ENCODE results near the gene CRYBA4.

The CRYBA4 gene

DNA sequence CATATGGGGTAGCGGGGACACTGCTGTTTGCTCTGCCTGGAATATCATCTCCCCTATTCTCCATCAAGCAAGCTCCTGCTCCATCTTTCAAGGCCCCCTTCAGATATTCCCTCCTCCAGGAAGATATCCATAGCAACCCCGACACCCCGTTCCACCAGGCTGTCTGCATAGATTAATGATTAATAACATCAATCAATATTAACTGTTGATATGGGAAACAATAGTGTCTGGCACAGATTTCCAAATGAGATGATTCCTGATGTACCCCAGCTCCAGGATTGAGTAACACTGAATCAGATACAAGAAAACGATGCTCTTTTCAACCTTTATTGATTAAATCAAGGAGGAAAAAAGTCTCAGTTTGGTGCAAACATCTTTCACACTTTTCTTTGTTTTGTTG is 24.3 kb upstream of the CRYBA4 start:
- H4K8ac ChIP-seq (ENCODE audit: low read length) = no peak overlapping the region
- H3K9me3 ChIP-seq (ENCODE audit: control insufficient read depth, low read length) = no peaks in the 10 kb centered on the region
- no peak overlapping the region for H3K4me3 ChIP-seq (ENCODE audit: insufficient read depth in 1 of 2, low read depth in 1 of 2, low read length in 2 of 2)
- H3K9ac ChIP-seq (ENCODE audit: low read length) = no peak overlapping the region
- no peak overlapping the region for H2BK120ac ChIP-seq (ENCODE audit: low read depth, low read length)
- no peak overlapping the region for H2BK15ac ChIP-seq (ENCODE audit: low read depth, poor library complexity, severe bottlenecking)
- no peak overlapping the region for H2AFZ ChIP-seq (ENCODE audit: low read depth, low read length)
- no peak for DNase-seq
- WGBS = 100% methylated on average over 1 of the region's 4 CpGs
- H2BK5ac ChIP-seq (ENCODE audit: low read depth, low read length, poor library complexity, severe bottlenecking) = no peak overlapping the region
- no peaks in the 10 kb centered on the region for H3K36me3 ChIP-seq (ENCODE audit: control insufficient read depth in 1 of 2, insufficient read depth in 2 of 2, low read depth in 1 of 2, low read length in 2 of 2)
- no peak overlapping the region for H3K18ac ChIP-seq (ENCODE audit: low read depth in 1 of 2, low read length in 2 of 2)
- H3K27ac ChIP-seq (ENCODE audit: low read length, poor library complexity, severe bottlenecking) = no peak overlapping the region
- H3K14ac ChIP-seq (ENCODE audit: low read length in 2 of 2) = no peak overlapping the region
- no peak overlapping the region for H4K91ac ChIP-seq (ENCODE audit: low read length)
- H3K23ac ChIP-seq (ENCODE audit: low read length in 2 of 2) = no peak overlapping the region
- H3K4me2 ChIP-seq (ENCODE audit: low read length, poor library complexity, severe bottlenecking) = no peak overlapping the region
- H3K27me3 ChIP-seq (ENCODE audit: control insufficient read depth in 1 of 2, insufficient read depth in 1 of 2, low read length in 2 of 2) = peaks cover 16 to 80% of the 10 kb centered on the region in 2 experiments
- no peak overlapping the region for H2AK5ac ChIP-seq (ENCODE audit: low read length, severe bottlenecking)
- H2BK12ac ChIP-seq (ENCODE audit: low read length in 2 of 2) = no peak overlapping the region
- H3K79me1 ChIP-seq (replicated peaks; ENCODE audit: low read length, poor library complexity, severe bottlenecking) = no peaks in the 10 kb centered on the region
- H3K4ac ChIP-seq (ENCODE audit: low read depth in 1 of 2, low read length in 2 of 2) = no peak overlapping the region
- no peaks in the 10 kb centered on the region for H3K4me1 ChIP-seq (ENCODE audit: control insufficient read depth, insufficient read depth, low read depth, low read length)

- H3K27me3 ChIP-seq (ENCODE audit: control insufficient read depth in 1 of 2, insufficient read depth in 1 of 2, low read length in 2 of 2) = peaks cover 12 to 63% of the 10 kb centered on the region in 2 experiments
- no peak overlapping the region for H3K4ac ChIP-seq (ENCODE audit: low read depth in 1 of 2, low read length in 2 of 2)
- no peak overlapping the region for H2BK15ac ChIP-seq (ENCODE audit: low read depth, poor library complexity, severe bottlenecking)
- no peak overlapping the region for H3K4me3 ChIP-seq (ENCODE audit: insufficient read depth in 1 of 2, low read depth in 1 of 2, low read length in 2 of 2)
- H3K9me3 ChIP-seq (ENCODE audit: control insufficient read depth, low read length) = no peaks in the 10 kb centered on the region
- H2AK5ac ChIP-seq (ENCODE audit: low read length, severe bottlenecking) = no peak overlapping the region
- DNase-seq = no peak
- H2BK120ac ChIP-seq (ENCODE audit: low read depth, low read length) = no peak overlapping the region
- H3K36me3 ChIP-seq (ENCODE audit: control insufficient read depth in 1 of 2, insufficient read depth in 2 of 2, low read depth in 1 of 2, low read length in 2 of 2) = no peaks in the 10 kb centered on the region
- H4K8ac ChIP-seq (ENCODE audit: low read length) = peak overlapping the region; percentile 14
- H3K4me1 ChIP-seq (ENCODE audit: control insufficient read depth, insufficient read depth, low read depth, low read length) = no peaks in the 10 kb centered on the region
- H4K91ac ChIP-seq (ENCODE audit: low read length) = no peak overlapping the region
- H3K79me1 ChIP-seq (replicated peaks; ENCODE audit: low read length, poor library complexity, severe bottlenecking) = no peaks in the 10 kb centered on the region
- H2BK12ac ChIP-seq (ENCODE audit: low read length in 2 of 2) = no peak overlapping the region
- no peak overlapping the region for H2AFZ ChIP-seq (ENCODE audit: low read depth, low read length)
- H3K4me2 ChIP-seq (ENCODE audit: low read length, poor library complexity, severe bottlenecking) = no peak overlapping the region
- 80% methylated on average over 10 of the region's 11 CpGs for WGBS
- no peak overlapping the region for H3K18ac ChIP-seq (ENCODE audit: low read depth in 1 of 2, low read length in 2 of 2)
- no peak overlapping the region for H3K23ac ChIP-seq (ENCODE audit: low read length in 2 of 2)
- no peak overlapping the region for H3K14ac ChIP-seq (ENCODE audit: low read length in 2 of 2)
- no peak overlapping the region for H2BK5ac ChIP-seq (ENCODE audit: low read depth, low read length, poor library complexity, severe bottlenecking)
- no peak overlapping the region for H3K9ac ChIP-seq (ENCODE audit: low read length)
- no peak overlapping the region for H3K27ac ChIP-seq (ENCODE audit: low read length, poor library complexity, severe bottlenecking)
These were observed 22.3 kb upstream of the CRYBA4 start for GRCh38 chr22:26599505-26599904.

GRCh38 chr22:26601726-26602125 is 20.0 kb upstream of the CRYBA4 start:
- H3K4ac ChIP-seq (ENCODE audit: low read depth in 1 of 2, low read length in 2 of 2) = no peak overlapping the region
- H2BK120ac ChIP-seq (ENCODE audit: low read depth, low read length) = no peak overlapping the region
- no peak for DNase-seq
- H2BK12ac ChIP-seq (ENCODE audit: low read length in 2 of 2) = no peak overlapping the region
- 93% methylated on average over 12 of the region's 12 CpGs for WGBS
- no peak overlapping the region for H2AK5ac ChIP-seq (ENCODE audit: low read length, severe bottlenecking)
- no peaks in the 10 kb centered on the region for H3K79me1 ChIP-seq (replicated peaks; ENCODE audit: low read length, poor library complexity, severe bottlenecking)
- no peak overlapping the region for H3K9ac ChIP-seq (ENCODE audit: low read length)
- no peak overlapping the region for H2AFZ ChIP-seq (ENCODE audit: low read depth, low read length)
- no peak overlapping the region for H4K91ac ChIP-seq (ENCODE audit: low read length)
- no peak overlapping the region for H3K4me2 ChIP-seq (ENCODE audit: low read length, poor library complexity, severe bottlenecking)
- no peak overlapping the region for H3K18ac ChIP-seq (ENCODE audit: low read depth in 1 of 2, low read length in 2 of 2)
- no peaks in the 10 kb centered on the region for H3K36me3 ChIP-seq (ENCODE audit: control insufficient read depth in 1 of 2, insufficient read depth in 2 of 2, low read depth in 1 of 2, low read length in 2 of 2)
- H3K9me3 ChIP-seq (ENCODE audit: control insufficient read depth, low read length) = no peaks in the 10 kb centered on the region
- no peak overlapping the region for H3K23ac ChIP-seq (ENCODE audit: low read length in 2 of 2)
- H2BK15ac ChIP-seq (ENCODE audit: low read depth, poor library complexity, severe bottlenecking) = no peak overlapping the region
- H3K4me1 ChIP-seq (ENCODE audit: control insufficient read depth, insufficient read depth, low read depth, low read length) = no peaks in the 10 kb centered on the region
- no peak overlapping the region for H3K4me3 ChIP-seq (ENCODE audit: insufficient read depth in 1 of 2, low read depth in 1 of 2, low read length in 2 of 2)
- H2BK5ac ChIP-seq (ENCODE audit: low read depth, low read length, poor library complexity, severe bottlenecking) = no peak overlapping the region
- H3K27ac ChIP-seq (ENCODE audit: low read length, poor library complexity, severe bottlenecking) = no peak overlapping the region
- H3K14ac ChIP-seq (ENCODE audit: low read length in 2 of 2) = no peak overlapping the region
- peaks cover 11 to 50% of the 10 kb centered on the region in 2 experiments for H3K27me3 ChIP-seq (ENCODE audit: control insufficient read depth in 1 of 2, insufficient read depth in 1 of 2, low read length in 2 of 2)
- no peak overlapping the region for H4K8ac ChIP-seq (ENCODE audit: low read length)

GRCh38 chr22:26602127-26602526 is 19.6 kb upstream of the CRYBA4 start:
- Histone ChIP-seq H2AK5ac (ENCODE audit: low read length, severe bottlenecking) (no peak overlapping the region), H3K4me2 (ENCODE audit: low read length, poor library complexity, severe bottlenecking) (no peak overlapping the region), H3K27ac (ENCODE audit: low read length, poor library complexity, severe bottlenecking) (no peak overlapping the region), H2BK5ac (ENCODE audit: low read depth, low read length, poor library complexity, severe bottlenecking) (no peak overlapping the region), H3K23ac (ENCODE audit: low read length in 2 of 2) (no peak overlapping the region), H2BK15ac (ENCODE audit: low read depth, poor library complexity, severe bottlenecking) (no peak overlapping the region), H4K91ac (ENCODE audit: low read length) (no peak overlapping the region), H3K9me3 (ENCODE audit: control insufficient read depth, low read length) (no peaks in the 10 kb centered on the region), H4K8ac (ENCODE audit: low read length) (no peak overlapping the region), H3K4ac (ENCODE audit: low read depth in 1 of 2, low read length in 2 of 2) (no peak overlapping the region), H3K9ac (ENCODE audit: low read length) (no peak overlapping the region), H2AFZ (ENCODE audit: low read depth, low read length) (no peak overlapping the region), H3K4me3 (ENCODE audit: insufficient read depth in 1 of 2, low read depth in 1 of 2, low read length in 2 of 2) (no peak overlapping the region), H3K36me3 (ENCODE audit: control insufficient read depth in 1 of 2, insufficient read depth in 2 of 2, low read depth in 1 of 2, low read length in 2 of 2) (no peaks in the 10 kb centered on the region), H3K27me3 (ENCODE audit: control insufficient read depth in 1 of 2, insufficient read depth in 1 of 2, low read length in 2 of 2) (peaks cover 7 to 46% of the 10 kb centered on the region in 2 experiments), H2BK120ac (ENCODE audit: low read depth, low read length) (no peak overlapping the region), H3K18ac (ENCODE audit: low read depth in 1 of 2, low read length in 2 of 2) (no peak overlapping the region), H3K4me1 (ENCODE audit: control insufficient read depth, insufficient read depth, low read depth, low read length) (no peaks in the 10 kb centered on the region), H2BK12ac (ENCODE audit: low read length in 2 of 2) (no peak overlapping the region), H3K79me1 (replicated peaks; ENCODE audit: low read length, poor library complexity, severe bottlenecking) (no peaks in the 10 kb centered on the region), H3K14ac (ENCODE audit: low read length in 2 of 2) (no peak overlapping the region)
- no peak for DNase-seq
- WGBS = 89% methylated on average over 4 of the region's 4 CpGs
